Omental fat pad (tissue), 4 donors: ENCODE results near the gene TPD52L1. TPM values are rescaled to one million over a fixed set of nuclear protein-coding genes. Genes with fewer than 3 reads are reported as not detected.

Source experiments
- ATAC-seq: fragments of 150-250 bp; one replicate; pipeline ENCODE4 v1.9.1; 2016; ENCODE audit warnings: mild to moderate bottlenecking, moderate library complexity; ENCODE audit not compliant: low FRiP score
- DNase-seq: peaks from one replicate; pipeline ENCODE4 v3.0.0-alpha.2; 2019; ENCODE audit warnings: low spot score
- CTCF ChIP-seq, 3 donors: fragments of 450-650 bp; IDR thresholded peaks; one replicate each; pipeline ENCODE4 v1.5.1; 2016 to 2017; ENCODE audit warnings: antibody characterized with exemption in 3 of 3, mild to moderate bottlenecking in 3 of 3, moderate library complexity in 2 of 3
- total RNA-seq, 4 donors: library from RNA; depleted of rRNA; stranded (reverse); fragments of >200 nt; gene quantifications; one replicate each; pipeline ENCODE4 v1.1.0, GENCODE V29; 2016

The TPD52L1 gene
- total RNA-seq, 4 donors from 2014 or later: 59.1 to 150 (median 68.4) TPM

- TF ChIP-seq CTCF (IDR thresholded peaks at IDR 0.05): no peak
- DNase-seq (no peak), ATAC-seq (no peak)
Measured at GRCh38 chr6:125259354-125259736, 105.8 kb downstream of the TPD52L1 start.

DNA sequence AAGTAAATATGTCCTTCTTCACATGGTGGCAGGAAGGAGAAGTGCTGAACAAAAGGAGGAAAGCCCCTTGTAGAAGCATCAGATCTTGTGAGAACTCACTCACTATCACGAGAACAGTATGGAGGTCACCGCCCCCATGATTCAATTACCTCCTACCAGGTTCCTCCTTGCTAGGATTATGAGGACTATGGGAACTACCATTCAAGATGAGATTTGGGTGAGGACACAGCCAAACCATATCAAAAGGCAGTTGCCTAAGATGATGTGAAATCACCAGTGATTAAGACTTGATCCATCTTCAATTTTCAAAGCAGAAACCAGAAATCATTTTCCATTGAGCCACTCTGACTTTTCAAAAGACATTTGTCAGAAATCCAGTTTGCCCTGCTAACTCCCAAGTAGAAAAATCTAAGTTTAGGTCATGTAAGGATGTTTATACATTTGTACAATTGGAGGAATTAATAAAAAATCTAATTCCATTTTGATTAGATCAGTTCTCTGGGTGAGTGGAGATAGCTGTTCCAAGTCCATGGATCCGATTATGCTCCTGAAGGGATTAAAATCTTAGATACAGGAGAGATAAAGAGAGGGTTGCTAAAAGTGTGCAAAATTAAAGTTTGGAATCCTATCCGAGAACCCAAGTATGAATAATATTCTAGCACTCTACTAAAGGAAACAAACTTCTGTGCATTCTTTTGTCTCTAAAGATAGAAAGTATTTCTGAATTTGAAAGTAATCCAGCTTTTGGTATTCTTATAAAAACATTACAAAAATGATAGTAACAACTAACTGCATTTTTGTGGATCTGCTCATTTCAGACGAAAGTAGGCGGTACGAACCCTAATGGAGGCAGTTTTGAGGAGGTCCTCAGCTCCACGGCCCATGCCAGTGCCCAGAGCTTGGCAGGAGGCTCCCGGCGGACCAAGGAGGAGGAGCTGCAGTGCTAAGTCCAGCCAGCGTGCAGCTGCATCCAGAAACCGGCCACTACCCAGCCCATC is 108.7 kb downstream of the TPD52L1 start:
- TF ChIP-seq CTCF (IDR thresholded peaks at IDR 0.05): no peak
- no peak for DNase-seq
- no peak for ATAC-seq

GRCh38 chr6:125264476-125264875 is 110.9 kb downstream of the TPD52L1 start:
- no peak for ATAC-seq

DNA sequence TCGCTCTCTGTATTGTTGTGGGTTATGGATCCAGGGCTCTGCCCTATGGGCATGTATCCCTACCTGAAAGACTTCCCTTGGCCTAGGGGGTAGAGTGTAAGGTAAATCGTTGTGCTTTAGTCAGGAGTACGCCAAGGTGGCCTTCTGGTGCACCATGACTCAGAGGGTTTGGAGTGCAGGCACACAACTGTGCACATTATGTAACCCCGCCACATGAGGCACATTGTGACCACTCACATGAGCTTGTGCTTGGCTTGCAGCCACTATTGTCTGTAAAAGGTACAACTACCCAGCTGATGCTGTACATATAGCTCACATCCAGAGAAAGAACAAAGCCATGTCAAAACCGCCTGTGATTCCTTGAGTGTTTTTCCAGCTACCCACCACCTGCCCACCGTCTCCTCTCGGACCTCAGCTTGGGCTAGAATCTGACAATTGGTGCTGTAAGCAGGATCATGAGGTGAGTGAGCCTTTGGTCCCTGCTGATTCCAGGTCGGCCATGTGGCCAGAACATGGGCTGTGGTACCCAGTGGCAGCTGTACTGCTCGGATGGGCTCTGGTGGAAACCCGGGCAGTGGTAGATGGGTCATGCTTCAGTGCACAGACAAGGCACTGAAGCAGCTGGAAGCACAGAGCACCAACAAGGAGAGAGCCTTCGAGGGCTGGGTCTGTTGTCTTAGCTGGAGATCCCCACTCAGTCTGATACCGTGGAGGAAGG is 114.4 kb downstream of the TPD52L1 start:
- DNase-seq (no peak), ATAC-seq (no peak)
- no peak for TF ChIP-seq CTCF (IDR thresholded peaks at IDR 0.05)

More at GRCh38 chr6:125264476-125264875, 110.9 kb downstream of the TPD52L1 start:
- DNase-seq: no peak
- no peak for TF ChIP-seq CTCF (IDR thresholded peaks at IDR 0.05)

DNA sequence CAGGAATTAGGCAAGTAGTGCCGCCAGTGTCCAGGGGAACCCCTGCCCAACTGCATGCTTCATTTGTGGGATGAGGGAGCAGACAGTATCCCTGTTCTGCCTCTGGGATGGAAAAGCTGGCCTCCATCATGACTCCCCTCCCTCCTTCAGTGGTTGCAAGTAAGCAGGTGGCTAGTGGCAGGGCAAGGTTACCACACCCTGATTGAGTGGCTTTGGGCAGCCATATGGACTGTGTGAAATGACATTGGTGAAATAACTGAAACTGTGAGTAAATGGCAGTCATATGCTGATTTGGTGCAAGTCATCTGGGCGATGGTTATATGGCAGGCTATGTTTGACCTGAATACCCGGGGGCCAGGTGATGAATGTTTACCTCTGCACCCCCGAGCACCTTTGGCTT is 115.2 kb downstream of the TPD52L1 start:
- ATAC-seq: peak; percentile 35
- no peak for DNase-seq
- TF ChIP-seq CTCF (IDR thresholded peaks at IDR 0.05): no peak

GRCh38 chr6:125269328-125269985 is 115.9 kb downstream of the TPD52L1 start:
- no peak for TF ChIP-seq CTCF (IDR thresholded peaks at IDR 0.05)
- ATAC-seq: no peak

More at GRCh38 chr6:125269328-125269985, 115.9 kb downstream of the TPD52L1 start:
- DNase-seq: no peak
